Stimulated activated CD8-positive, alpha-beta memory T cell treated with anti-CD3 and anti-CD28 coated beads, Interleukin-15, amount 100 ng/mL, for 24 hours (primary cell): Measurements from ENCODE around the gene WNT1.
A peak's percentile ranks its signal among the peaks of the same experiment; 100 is the strongest.

Source experiments
- DNase-seq: peaks from one replicate; pipeline ENCODE4 v3.0.0-alpha.2; 2020; ENCODE audit warnings: low read depth

WNT1 gene

DNA sequence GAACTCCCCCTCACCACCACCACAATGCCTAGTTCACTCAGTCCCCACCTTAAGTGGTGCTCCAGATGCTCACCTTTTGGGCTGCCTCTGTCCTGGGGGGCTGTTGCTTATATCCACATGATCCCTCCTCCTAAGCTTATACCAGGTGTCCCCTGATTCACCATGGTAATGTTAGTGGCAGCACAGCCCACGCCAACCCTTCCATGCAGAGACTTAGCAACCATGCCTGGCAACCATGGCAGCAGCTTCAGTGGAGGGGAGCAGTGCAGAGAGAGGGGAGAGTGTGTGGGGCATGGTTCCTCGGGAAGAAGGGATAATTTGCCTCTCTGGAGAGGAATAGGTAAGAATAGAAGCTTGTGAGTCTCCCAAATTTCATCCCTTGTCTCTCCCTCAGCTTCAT, 22.2 kb downstream of the WNT1 start:
- DNase-seq: no peak

- no peak for DNase-seq
These were observed 30.8 kb downstream of the WNT1 start for GRCh38 chr12:49008943-49009342.

GRCh38 chr12:49010092-49010668, 32.1 kb downstream of the WNT1 start:
- DNase-seq: no peak

- DNase-seq: no peak
These were observed 34.6 kb downstream of the WNT1 start for GRCh38 chr12:49012739-49013138.

DNA sequence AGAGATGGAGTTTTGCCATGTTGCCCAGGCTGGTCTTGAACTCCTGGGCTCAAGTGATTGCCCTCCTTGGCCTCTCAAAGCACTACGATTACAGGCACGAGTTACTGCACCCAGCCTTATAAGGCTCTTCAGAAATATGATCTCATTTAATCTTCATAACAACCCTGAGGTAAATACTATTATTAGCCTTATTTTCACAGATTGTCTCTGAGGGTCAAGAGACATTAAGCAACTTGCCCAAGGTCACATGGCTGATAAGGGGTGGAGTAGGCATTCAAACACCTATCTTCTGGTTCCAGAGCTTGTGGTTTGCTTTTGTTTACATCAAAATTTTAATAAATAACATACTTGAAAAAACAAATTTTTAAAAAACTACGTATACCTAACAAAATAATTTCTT, 35.3 kb downstream of the WNT1 start:
- DNase-seq: no peak

DNA sequence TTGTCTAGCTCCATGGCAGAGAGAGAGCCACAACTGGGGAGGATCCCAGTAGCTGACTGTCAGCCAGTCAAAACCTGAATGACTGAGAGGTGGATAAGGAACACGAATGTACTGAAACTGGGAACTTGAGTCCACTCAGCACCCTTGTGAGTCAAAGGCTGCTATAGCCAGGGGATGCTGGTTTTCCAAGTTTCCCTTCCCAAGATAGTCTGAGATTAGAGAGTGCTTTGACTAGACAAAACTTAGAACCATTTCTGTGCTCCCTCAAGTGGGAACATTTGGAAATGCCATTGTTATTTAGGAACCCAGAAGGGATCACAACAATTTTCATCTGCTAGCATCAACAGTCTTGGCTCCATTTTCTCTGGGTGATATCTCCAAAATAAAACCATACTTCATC, 36.4 kb downstream of the WNT1 start:
- no peak for DNase-seq

DNA sequence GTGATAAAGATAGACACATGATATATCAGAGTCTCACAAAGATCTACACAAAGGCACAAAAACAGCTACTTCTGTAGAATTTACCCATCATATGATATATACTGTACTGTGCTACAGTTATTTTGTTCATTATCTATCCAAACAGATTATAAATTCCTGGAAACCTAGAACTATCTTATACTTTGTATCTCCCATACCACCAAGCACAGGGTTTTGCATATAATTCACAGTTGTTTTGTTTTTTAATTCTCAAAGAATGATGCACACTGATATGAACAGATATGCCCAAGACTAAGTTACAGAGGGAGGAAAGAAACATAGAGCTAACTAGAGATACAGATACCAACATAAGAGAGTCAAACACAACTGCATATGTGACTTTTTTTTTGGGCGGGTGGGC, 37.1 kb downstream of the WNT1 start:
- DNase-seq: no peak

DNA sequence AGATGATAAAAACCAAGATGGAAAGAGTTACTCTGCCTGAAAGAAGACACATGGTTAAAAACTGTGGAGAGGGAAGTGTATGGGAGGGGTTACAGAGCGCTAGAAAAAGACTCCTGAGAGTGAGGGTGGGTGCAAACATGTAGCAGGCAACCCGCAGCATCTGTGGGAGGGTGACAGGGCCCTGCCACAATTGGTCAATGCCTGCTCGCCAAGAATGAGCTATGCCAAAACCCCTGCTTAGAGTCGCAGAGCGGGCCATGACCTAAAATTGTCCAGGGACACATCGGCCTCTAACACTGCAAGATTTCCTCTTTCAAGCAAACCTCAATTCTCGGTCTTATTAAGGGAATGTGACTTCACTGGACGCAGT, 39.8 kb downstream of the WNT1 start:
- no peak for DNase-seq

GRCh38 chr12:49018261-49019119, 40.4 kb downstream of the WNT1 start, which contains the start of gene PRKAG1:
TSS of gene PRKAG1 (minus strand) at chr12:49018776. CDS start at chr12:49018740, 36 bp downstream.
- DNase-seq: peak; percentile 90

GRCh38 chr12:49019120-49019430, 41.0 kb downstream of the WNT1 start:
- no peak for DNase-seq

DNA sequence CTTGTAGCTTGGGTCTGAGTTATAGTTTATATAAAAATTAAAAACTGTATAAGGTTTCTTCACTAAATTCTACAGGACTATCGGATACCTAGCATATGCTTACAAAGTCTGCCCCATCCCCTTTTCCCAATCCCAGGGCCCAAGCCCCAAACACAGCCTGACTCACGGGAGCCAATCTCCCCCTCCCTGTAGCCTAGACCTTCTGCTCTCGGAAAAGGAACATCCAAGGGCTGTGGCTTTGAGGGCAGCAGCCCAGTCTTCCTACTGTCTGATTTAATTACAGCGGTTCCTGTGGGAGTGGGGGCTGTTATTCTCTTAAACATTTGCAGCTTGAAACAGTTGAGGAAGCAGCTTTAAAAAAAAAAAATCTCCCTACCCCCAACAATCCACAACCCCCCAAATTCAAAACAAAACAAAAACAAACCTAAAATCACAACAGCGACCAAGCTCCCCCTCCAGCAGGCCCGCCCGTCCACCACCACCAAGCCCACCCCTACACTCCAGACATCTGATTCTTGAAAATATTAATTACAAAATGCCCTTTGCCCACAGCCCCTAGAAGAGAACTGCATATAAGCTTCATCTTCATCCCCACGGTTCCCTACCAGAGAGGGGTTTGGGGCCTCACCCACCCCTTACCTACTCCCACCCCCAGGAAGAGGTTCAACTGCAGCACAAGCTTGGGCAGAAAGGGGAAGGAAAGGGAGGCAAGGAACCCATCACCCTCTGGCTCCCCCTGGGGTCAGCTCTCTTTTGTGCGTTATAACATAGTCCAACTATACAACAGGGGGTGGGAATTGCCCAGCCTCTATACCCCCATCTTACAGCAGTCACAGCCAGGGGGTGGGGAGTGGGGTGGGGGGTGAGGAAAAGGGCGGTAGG, 41.6 kb downstream of the WNT1 start:
- no peak for DNase-seq

DNA sequence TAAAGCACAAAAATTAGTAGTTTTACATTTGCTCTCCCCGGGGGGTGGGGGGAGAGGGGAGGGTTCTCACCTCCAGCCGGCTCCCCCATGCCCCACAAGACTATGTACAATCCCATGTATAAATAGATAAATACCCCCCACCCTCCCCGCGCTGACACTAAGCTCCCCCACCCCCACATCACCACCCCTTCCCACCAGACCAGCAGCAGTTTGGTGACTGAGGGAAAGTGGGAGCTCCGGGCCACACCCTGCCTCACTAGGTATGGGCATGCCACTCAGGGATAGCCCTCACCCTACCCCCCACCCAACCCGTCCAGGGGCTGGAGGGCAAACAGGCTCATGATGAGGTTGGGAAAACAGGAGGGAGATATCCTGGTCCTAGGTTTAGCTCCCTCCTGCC, 42.3 kb downstream of the WNT1 start:
- DNase-seq: no peak

DNA sequence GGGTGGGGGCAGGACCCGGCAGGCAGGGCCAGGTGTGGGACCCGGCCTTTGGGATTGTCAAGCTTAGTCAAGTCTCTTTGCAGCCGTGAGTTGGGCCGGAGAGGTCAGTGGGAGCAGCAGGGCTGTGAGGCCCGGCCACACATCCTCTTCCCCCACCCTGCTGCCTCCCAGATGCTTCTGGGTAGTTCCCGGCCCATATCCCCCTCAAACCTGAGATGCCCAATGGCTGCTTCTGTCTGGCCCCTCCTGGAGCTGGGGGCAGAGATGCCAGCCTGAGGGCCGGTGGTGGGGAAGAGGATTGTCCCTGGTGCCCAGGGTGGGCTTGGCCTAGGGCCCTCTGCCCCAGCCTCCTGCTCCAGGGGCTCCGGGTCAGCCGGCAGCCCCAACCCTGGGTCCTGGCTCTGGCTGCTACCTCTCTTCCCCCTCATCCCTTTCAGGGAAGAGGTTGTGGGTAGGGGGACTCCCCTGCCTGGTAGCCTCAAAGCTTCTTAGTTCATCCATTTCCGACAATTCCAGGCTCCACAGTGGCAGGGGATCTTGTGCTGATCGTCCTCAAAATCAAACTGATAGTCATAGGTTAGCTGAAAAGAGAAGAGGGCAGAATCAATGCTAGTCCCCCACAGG, 43.3 kb downstream of the WNT1 start:
- DNase-seq: no peak

DNA sequence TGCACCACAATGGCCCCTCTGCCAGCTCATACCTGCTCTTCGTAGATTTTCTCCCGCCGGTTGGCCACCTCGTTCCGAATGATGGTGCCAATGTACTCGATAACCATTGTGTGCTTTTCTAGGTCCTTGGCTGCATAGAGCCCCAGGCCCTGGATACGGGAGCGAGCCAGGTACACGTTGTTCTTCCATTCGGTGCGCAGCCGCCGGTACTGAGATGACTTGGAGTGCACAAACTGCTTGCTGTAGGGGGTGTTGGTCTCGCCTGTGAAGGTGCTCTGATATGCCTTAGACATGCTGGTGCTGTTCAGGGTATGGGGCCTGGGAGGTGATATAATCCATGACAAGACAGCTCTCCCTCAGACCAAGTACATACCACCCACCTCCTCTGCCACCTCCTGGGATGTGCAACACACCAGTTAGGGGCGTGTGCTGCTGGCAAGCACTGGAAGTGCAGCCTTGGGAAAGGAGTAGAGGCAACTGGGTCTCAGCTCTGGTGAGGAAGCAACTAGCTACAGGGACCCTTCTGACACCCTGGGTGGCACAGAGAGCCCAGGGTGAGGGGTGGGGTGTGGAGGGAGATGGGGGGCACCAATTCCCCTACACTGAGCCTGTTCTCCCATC, 44.5 kb downstream of the WNT1 start:
- no peak for DNase-seq

DNA sequence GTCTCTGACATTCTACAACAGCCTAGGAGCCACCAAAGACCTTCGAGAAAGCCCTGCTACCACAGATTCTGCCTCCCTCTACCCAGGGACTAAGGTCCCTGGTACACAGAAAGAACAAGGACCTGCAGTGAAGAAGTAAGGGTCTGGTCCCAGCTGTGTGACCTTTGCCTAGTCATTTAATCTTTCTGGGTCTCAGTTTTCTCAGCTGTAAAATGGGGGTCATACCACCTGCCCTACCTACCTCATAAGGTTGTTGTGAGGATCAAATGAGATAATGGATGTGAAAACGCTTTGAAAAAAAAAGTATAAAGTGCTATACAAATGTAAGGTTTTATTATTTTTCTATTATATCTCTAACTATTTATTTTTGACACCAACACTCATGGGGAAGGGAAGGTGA, 45.7 kb downstream of the WNT1 start:
- DNase-seq: no peak

- no peak for DNase-seq
These were observed 46.4 kb downstream of the WNT1 start for GRCh38 chr12:49024543-49024942.

GRCh38 chr12:49025463-49025862, 47.3 kb downstream of the WNT1 start:
- no peak for DNase-seq

DNA sequence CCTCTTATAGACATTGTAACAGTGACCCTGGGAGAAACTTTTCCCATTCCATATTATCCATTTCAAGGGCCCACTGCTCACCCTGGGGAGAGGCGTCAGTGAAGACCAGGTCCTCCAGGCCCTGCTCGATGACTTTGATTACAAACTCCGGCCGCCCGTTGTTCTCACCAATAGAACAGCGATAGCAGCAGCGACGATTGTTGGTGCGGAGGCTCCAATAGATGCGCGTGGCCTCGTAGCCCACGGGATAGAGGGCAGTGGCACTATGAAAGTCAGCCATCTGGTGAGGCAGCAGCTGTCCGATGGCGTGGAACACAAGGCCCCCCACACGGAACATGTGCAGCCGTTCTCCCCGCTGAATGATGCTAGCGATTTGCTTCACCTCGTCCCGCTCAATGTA, 48.0 kb downstream of the WNT1 start:
- no peak for DNase-seq

GRCh38 chr12:49026678-49027480, 48.8 kb downstream of the WNT1 start:
- DNase-seq: no peak

GRCh38 chr12:49027846-49028555, 49.9 kb downstream of the WNT1 start:
- DNase-seq: no peak
